ENCODE measurements around the gene SATL1.
A peak's percentile ranks its signal among the peaks of the same experiment; 100 is the strongest.
"Not testable (repeated sequence)": the region's sequence is repeated elsewhere in the genome, so short reads cannot be mapped to it uniquely, and the experiment has no call there.

Gene SATL1

GRCh38 chrX:85111347-85111746 lies 132.2 kb downstream of the SATL1 start:
- DNase-seq (ENCODE audit: low read depth in 1 of 2, low spot score in 1 of 2): no peak

- no peak for DNase-seq (ENCODE audit: low read depth in 1 of 2, low spot score in 1 of 2)
These were observed 134.3 kb downstream of the SATL1 start for GRCh38 chrX:85109235-85109634.

GRCh38 chrX:85108165-85108564 lies 135.4 kb downstream of the SATL1 start:
- no peak for DNase-seq (ENCODE audit: low read depth in 1 of 2, low spot score in 1 of 2)

- no peak for DNase-seq (ENCODE audit: low read depth in 1 of 2, low spot score in 1 of 2)
These were observed 136.2 kb downstream of the SATL1 start for GRCh38 chrX:85107407-85107806.

GRCh38 chrX:85089321-85089840 lies 154.2 kb downstream of the SATL1 start:
- no peak for DNase-seq (ENCODE audit: low read depth in 1 of 2, low spot score in 1 of 2)

GRCh38 chrX:85084770-85085393 lies 158.7 kb downstream of the SATL1 start:
- DNase-seq (ENCODE audit: low read depth in 1 of 2, low spot score in 1 of 2): peak in 1 of 2 donors; percentile 1

- not testable (repeated sequence) for DNase-seq (ENCODE audit: low read depth in 1 of 2, low spot score in 1 of 2)
These were observed 166.3 kb downstream of the SATL1 start for GRCh38 chrX:85077247-85077646.

GRCh38 chrX:85065512-85066198 lies 177.9 kb downstream of the SATL1 start:
- DNase-seq (ENCODE audit: low read depth in 1 of 2, low spot score in 1 of 2): no peak

GRCh38 chrX:85052636-85053343 lies 190.8 kb downstream of the SATL1 start:
- DNase-seq (ENCODE audit: low read depth in 1 of 2, low spot score in 1 of 2): no peak

GRCh38 chrX:85052205-85052604 lies 191.4 kb downstream of the SATL1 start:
- no peak for DNase-seq (ENCODE audit: low read depth in 1 of 2, low spot score in 1 of 2)

- no peak for DNase-seq (ENCODE audit: low read depth in 1 of 2, low spot score in 1 of 2)
These were observed 192.0 kb downstream of the SATL1 start for GRCh38 chrX:85051627-85052026.

Data from activated CD4-positive, alpha-beta T cell treated with anti-CD3 and anti-CD28 coated beads, Interleukin-2, amount 50 U/mL, for 24 hours (primary cell).